Naive thymus-derived CD8-positive, alpha-beta T cell (primary cell): ENCODE data around the gene ANKRD23. TPM values are rescaled to one million over a fixed set of nuclear protein-coding genes. Genes with fewer than 3 reads are reported as not detected.
A peak's percentile ranks its signal among the peaks of the same experiment; 100 is the strongest.
"Not testable (repeated sequence)": the region's sequence is repeated elsewhere in the genome, so short reads cannot be mapped to it uniquely, and the experiment has no call there.

Source experiments
- ATAC-seq, 2 donors: fragments of 150-1000 bp; cut with Tn5 transposase in 1 of 2; sonication (Bioruptor Pico), chemical (Tn5 transposase) in 1 of 2; 1 replicate in 1 of 2; 2 replicates in 1 of 2; pipeline ENCODE4 v1.10.0; 2021; ENCODE audit warnings: mild to moderate bottlenecking in 2 of 2, moderate library complexity in 2 of 2
- POLR2A ChIA-PET: fragments of 350-600 bp; sonication (Branson Sonifier 250); formaldehyde crosslinking; loops from one replicate; lab custom pipeline; 2021; ENCODE audit warnings: antibody characterized with exemption; lab: Charles Lee
- DNase-seq, 10 donors: peaks; one replicate each; pipeline versions ENCODE4 v3.0.0 to v3.0.0-alpha.2; 2020 to 2022
- H3K27ac Mint-ChIP-seq, 10 donors: one replicate each; pipeline ENCODE4 v1.8.0; 2020 to 2022; ENCODE audit warnings: mild to moderate bottlenecking in 10 of 10, mixed read lengths in 10 of 10, moderate library complexity in 4 of 10, inconsistent platforms in 1 of 10
- H3K27me3 Mint-ChIP-seq, 5 donors: one replicate each; pipeline ENCODE4 v1.8.0; 2021 to 2022; ENCODE audit warnings: mixed read lengths in 5 of 5
- H3K36me3 Mint-ChIP-seq, 3 donors: one replicate each; pipeline ENCODE4 v1.8.0; 2020 to 2022; ENCODE audit warnings: mixed read lengths in 3 of 3, mild to moderate bottlenecking in 2 of 3, inconsistent platforms in 1 of 3
- H3K4me1 Mint-ChIP-seq, 4 donors: one replicate each; pipeline ENCODE4 v1.8.0; 2021 to 2022; ENCODE audit warnings: mixed read lengths in 4 of 4
- H3K4me3 Mint-ChIP-seq, 10 donors: one replicate each; pipeline ENCODE4 v1.8.0; 2020 to 2022; ENCODE audit warnings: mild to moderate bottlenecking in 10 of 10, mixed read lengths in 10 of 10, moderate library complexity in 6 of 10, inconsistent platforms in 1 of 10
- H3K9me3 Mint-ChIP-seq, 9 donors: one replicate each; pipeline ENCODE4 v1.8.0; 2020 to 2022; ENCODE audit warnings: mixed read lengths in 9 of 9, mild to moderate bottlenecking in 3 of 9, inconsistent platforms in 1 of 9, moderate library complexity in 1 of 9
- polyA plus RNA-seq, 3 donors: library from polyadenylated mRNA; unstranded; fragments of 300-500 nt; fragmentation: Illumina TruSeq; gene quantifications; one replicate each; pipeline ENCODE4 v1.2.3, GENCODE V29; 2021
- total RNA-seq, 8 experiments: library from RNA in 2 of 8; stranded (reverse) in 2 of 8; gene quantifications; one replicate each; pipeline ENCODE4 v1.2.3 and lab custom pipeline; 2021 to 2026

The ANKRD23 gene
- total and polyA plus RNA-seq, 5 experiments from 2014 or later, result 0.15 to 16.2 (median 0.57) TPM

- no peaks in the 10 kb centered on the region for H3K9me3 Mint-ChIP-seq
- H3K27me3 Mint-ChIP-seq, result no peaks in the 10 kb centered on the region
- peaks cover 20 to 41% (median 37%) of the 10 kb centered on the region in 4 donors for H3K4me1 Mint-ChIP-seq
- peak overlapping the region; percentile 81 to 93 (median 86) for H3K4me3 Mint-ChIP-seq
- POLR2A ChIA-PET, result interaction anchor here (0.6 to 5.7 kb wide), 9 partner anchors 10 to 94 kb away, joined by 3 to 62 read pairs (median 5); partner anchors contain the start of genes ANKRD39 and CNNM3
- H3K27ac Mint-ChIP-seq, result peak overlapping the region; percentile 79 to 89 (median 88)
- no peak for ATAC-seq
- no peak for DNase-seq
- H3K36me3 Mint-ChIP-seq, result peaks cover 0 to 25% (median 3%) of the 10 kb centered on the region in 3 donors
Measured at GRCh38 chr2:96866986-96867755, 23.4 kb upstream of the ANKRD23 start.

GRCh38 chr2:96866586-96866985 is 22.8 kb upstream of the ANKRD23 start:
- no peaks in the 10 kb centered on the region for H3K9me3 Mint-ChIP-seq
- H3K27me3 Mint-ChIP-seq, result no peaks in the 10 kb centered on the region
- H3K27ac Mint-ChIP-seq, result peak overlapping the region in 6 of 10 donors; percentile 37 to 82 (median 54)
- DNase-seq (no peak), ATAC-seq (no peak)
- H3K4me1 Mint-ChIP-seq, result peaks cover 20 to 41% (median 40%) of the 10 kb centered on the region in 4 donors
- H3K36me3 Mint-ChIP-seq, result peaks cover 0 to 31% (median 6%) of the 10 kb centered on the region in 3 donors
- POLR2A ChIA-PET, result interaction anchor here (0.6 to 5.7 kb wide), 7 partner anchors 9 to 116 kb away, joined by 3 to 62 read pairs (median 3); partner anchors contain the start of gene ANKRD39
- peak overlapping the region in 9 of 10 donors; percentile 22 to 93 (median 77) for H3K4me3 Mint-ChIP-seq

- Mint-ChIP-seq H3K27me3 (no peaks in the 10 kb centered on the region), H3K27ac (peak overlapping the region in 3 of 10 donors; percentile 3 to 54 (median 27)), H3K36me3 (peaks cover 0 to 35% (median 6%) of the 10 kb centered on the region in 3 donors), H3K9me3 (no peaks in the 10 kb centered on the region), H3K4me1 (peaks cover 20 to 41% (median 37%) of the 10 kb centered on the region in 4 donors), H3K4me3 (peak overlapping the region in 2 of 10 donors; percentile 30 to 36)
- ATAC-seq, result no peak
- no peak for DNase-seq
- POLR2A ChIA-PET, result interaction anchor here (0.6 to 5.7 kb wide), 5 partner anchors 9 to 116 kb away, joined by 3 to 62 read pairs (median 3); partner anchors contain the start of gene ANKRD39
Measured at GRCh38 chr2:96866149-96866548, 22.3 kb upstream of the ANKRD23 start.

GRCh38 chr2:96865654-96866053 is 21.8 kb upstream of the ANKRD23 start:
- Mint-ChIP-seq H3K27ac (peak overlapping the region in 6 of 10 donors; percentile 10 to 81 (median 32)), H3K36me3 (peaks cover 0 to 36% (median 6%) of the 10 kb centered on the region in 3 donors), H3K4me1 (peaks cover 16 to 36% (median 33%) of the 10 kb centered on the region in 4 donors), H3K4me3 (peak overlapping the region in 2 of 10 donors; percentile 28 to 30), H3K9me3 (no peaks in the 10 kb centered on the region), H3K27me3 (no peaks in the 10 kb centered on the region)
- POLR2A ChIA-PET, result interaction anchor here (0.8 to 4.2 kb wide), 2 partner anchors 8 to 17 kb away, joined by 3 to 61 read pairs; partner anchors contain the start of gene ANKRD39
- no peak for DNase-seq
- no peak for ATAC-seq

GRCh38 chr2:96864343-96865091 is 20.7 kb upstream of the ANKRD23 start:
- H3K9me3 Mint-ChIP-seq, result no peaks in the 10 kb centered on the region
- ATAC-seq, result no peak
- POLR2A ChIA-PET, result interaction anchor here (1.2 to 1.7 kb wide), 6 partner anchors 59 to 98 kb away, joined by 3 to 6 read pairs (median 5); no protein-coding TSS in a partner anchor
- DNase-seq, result no peak
- H3K4me1 Mint-ChIP-seq, result peaks cover 18 to 44% (median 41%) of the 10 kb centered on the region in 4 donors
- no peaks in the 10 kb centered on the region for H3K27me3 Mint-ChIP-seq
- peaks cover 0 to 40% (median 6%) of the 10 kb centered on the region in 3 donors for H3K36me3 Mint-ChIP-seq
- H3K27ac Mint-ChIP-seq, result peak overlapping the region in 1 of 10 donors; percentile 59
- H3K4me3 Mint-ChIP-seq, result no peak overlapping the region

GRCh38 chr2:96863575-96864342 is 19.9 kb upstream of the ANKRD23 start:
- no peak for DNase-seq
- peaks cover 22 to 52% (median 48%) of the 10 kb centered on the region in 4 donors for H3K4me1 Mint-ChIP-seq
- POLR2A ChIA-PET, result interaction anchor here (0.9 to 1.7 kb wide), 7 partner anchors 60 to 99 kb away, joined by 3 to 6 read pairs (median 5); no protein-coding TSS in a partner anchor
- peak overlapping the region in 2 of 10 donors; percentile 13 to 61 for H3K27ac Mint-ChIP-seq
- H3K4me3 Mint-ChIP-seq, result no peak overlapping the region
- no peaks in the 10 kb centered on the region for H3K9me3 Mint-ChIP-seq
- H3K36me3 Mint-ChIP-seq, result peaks cover 0 to 40% (median 6%) of the 10 kb centered on the region in 3 donors
- no peaks in the 10 kb centered on the region for H3K27me3 Mint-ChIP-seq
- no peak for ATAC-seq

GRCh38 chr2:96863056-96863455 is 19.2 kb upstream of the ANKRD23 start:
- Mint-ChIP-seq H3K4me1 (peaks cover 20 to 51% (median 48%) of the 10 kb centered on the region in 4 donors), H3K27ac (peak overlapping the region in 3 of 10 donors; percentile 7 to 84 (median 19))

GRCh38 chr2:96861074-96861473 is 17.3 kb upstream of the ANKRD23 start:
- POLR2A ChIA-PET, result interaction anchor here (1.3 to 2.8 kb wide), 3 partner anchors 8 to 89 kb away, joined by 3 to 9 read pairs (median 7); no protein-coding TSS in a partner anchor
- Mint-ChIP-seq H3K27me3 (no peaks in the 10 kb centered on the region), H3K4me1 (peaks cover 23 to 51% (median 45%) of the 10 kb centered on the region in 4 donors), H3K4me3 (no peak overlapping the region), H3K36me3 (peaks cover 0 to 38% (median 6%) of the 10 kb centered on the region in 3 donors), H3K27ac (peak overlapping the region in 1 of 10 donors; percentile 59), H3K9me3 (no peaks in the 10 kb centered on the region)
- ATAC-seq (no peak), DNase-seq (peak in 1 of 10 donors; percentile 45)

More at GRCh38 chr2:96863056-96863455, 19.2 kb upstream of the ANKRD23 start:
- POLR2A ChIA-PET, result interaction anchor here (0.8 to 1.6 kb wide), 5 partner anchors 61 to 100 kb away, joined by 3 to 5 read pairs (median 3); no protein-coding TSS in a partner anchor
- ATAC-seq, DNase-seq, H3K9me3 Mint-ChIP-seq, H3K4me3 Mint-ChIP-seq, H3K27me3 Mint-ChIP-seq: not testable (repeated sequence)
- peaks cover 0 to 40% (median 6%) of the 10 kb centered on the region in 3 donors for H3K36me3 Mint-ChIP-seq

- Mint-ChIP-seq H3K4me1 (peaks cover 23 to 46% (median 44%) of the 10 kb centered on the region in 4 donors), H3K9me3 (no peaks in the 10 kb centered on the region), H3K27me3 (no peaks in the 10 kb centered on the region), H3K27ac (peak overlapping the region; percentile 29 to 84 (median 58)), H3K36me3 (peaks cover 0 to 32% (median 3%) of the 10 kb centered on the region in 3 donors), H3K4me3 (peak overlapping the region in 6 of 10 donors; percentile 1 to 72 (median 42))
- POLR2A ChIA-PET, result interaction anchor here (1.2 to 4.1 kb wide), 6 partner anchors 8 to 93 kb away, joined by 3 to 24 read pairs (median 6); no protein-coding TSS in a partner anchor
- DNase-seq, result peak in 2 of 10 donors; percentile 43 to 67
- no peak for ATAC-seq
Measured at GRCh38 chr2:96860065-96861029, 16.5 kb upstream of the ANKRD23 start.

GRCh38 chr2:96859681-96860064 is 15.9 kb upstream of the ANKRD23 start:
- peak overlapping the region in 9 of 10 donors; percentile 40 to 90 (median 76) for H3K4me3 Mint-ChIP-seq
- peak overlapping the region; percentile 29 to 87 (median 72) for H3K27ac Mint-ChIP-seq
- peaks cover 0 to 34% (median 6%) of the 10 kb centered on the region in 3 donors for H3K36me3 Mint-ChIP-seq
- H3K4me1 Mint-ChIP-seq, result peaks cover 26 to 51% (median 49%) of the 10 kb centered on the region in 4 donors
- ATAC-seq, result no peak
- no peak for DNase-seq
- POLR2A ChIA-PET, result interaction anchor here (1.2 to 4.1 kb wide), 5 partner anchors 9 to 94 kb away, joined by 3 to 24 read pairs (median 7); no protein-coding TSS in a partner anchor
- H3K27me3 Mint-ChIP-seq, result no peaks in the 10 kb centered on the region
- H3K9me3 Mint-ChIP-seq, result no peaks in the 10 kb centered on the region
